CD4-positive, alpha-beta T cell treated with Interleukin-21 for 1 hour (primary cell): Measurements from ENCODE around the gene SEZ6L.
A peak's percentile ranks its signal among the peaks of the same experiment; 100 is the strongest.

ENCODE experiments used
- DNase-seq: peaks from one replicate; pipeline ENCODE4 v3.0.0-alpha.2; 2020

Gene SEZ6L

GRCh38 chr22:26303475-26303874 is 134.2 kb downstream of the SEZ6L start:
- DNase-seq: no peak

GRCh38 chr22:26304730-26305129 is 135.5 kb downstream of the SEZ6L start:
- no peak for DNase-seq

- DNase-seq: no peak
Observed at GRCh38 chr22:26308467-26308866, 139.2 kb downstream of the SEZ6L start.

DNA sequence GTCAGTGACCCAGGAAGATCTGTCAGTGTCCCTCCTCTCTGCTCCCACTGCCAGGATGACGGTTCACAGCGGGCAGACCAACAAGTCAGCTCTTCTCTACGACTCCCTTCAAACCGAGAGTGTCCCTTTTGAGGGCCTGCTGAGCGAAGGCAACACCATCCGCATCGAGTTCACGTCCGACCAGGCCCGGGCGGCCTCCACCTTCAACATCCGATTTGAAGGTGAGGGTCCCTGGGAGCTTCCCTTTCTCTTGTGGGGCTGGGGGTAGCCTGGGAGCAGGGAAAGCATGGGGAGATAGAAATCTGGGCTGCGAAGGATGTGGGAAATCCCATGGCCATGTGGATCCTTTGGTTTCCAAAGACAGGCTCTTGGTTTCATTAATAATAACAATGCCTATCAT is 141.4 kb downstream of the SEZ6L start:
- DNase-seq: no peak

DNA sequence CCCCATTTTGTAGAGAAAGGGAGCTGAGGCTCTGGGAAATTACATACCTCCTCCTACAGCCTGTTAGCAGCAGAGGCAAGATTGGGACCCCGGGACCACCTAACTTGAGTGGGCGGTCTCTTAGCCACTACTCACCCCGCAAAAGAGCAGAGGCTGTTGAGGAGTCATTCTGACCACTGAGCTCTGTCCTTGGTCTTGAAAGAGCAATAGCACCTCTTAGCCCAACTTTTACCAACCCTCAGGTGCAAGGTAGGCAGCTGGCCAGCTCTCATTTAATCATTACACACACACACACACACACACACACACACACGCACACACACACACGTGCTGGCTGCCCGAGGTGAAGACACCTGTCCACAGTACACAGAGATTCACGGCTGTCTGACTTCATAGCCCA is 144.0 kb downstream of the SEZ6L start:
- DNase-seq: no peak

- DNase-seq: no peak
Observed at GRCh38 chr22:26314171-26314570, 144.9 kb downstream of the SEZ6L start.

DNA sequence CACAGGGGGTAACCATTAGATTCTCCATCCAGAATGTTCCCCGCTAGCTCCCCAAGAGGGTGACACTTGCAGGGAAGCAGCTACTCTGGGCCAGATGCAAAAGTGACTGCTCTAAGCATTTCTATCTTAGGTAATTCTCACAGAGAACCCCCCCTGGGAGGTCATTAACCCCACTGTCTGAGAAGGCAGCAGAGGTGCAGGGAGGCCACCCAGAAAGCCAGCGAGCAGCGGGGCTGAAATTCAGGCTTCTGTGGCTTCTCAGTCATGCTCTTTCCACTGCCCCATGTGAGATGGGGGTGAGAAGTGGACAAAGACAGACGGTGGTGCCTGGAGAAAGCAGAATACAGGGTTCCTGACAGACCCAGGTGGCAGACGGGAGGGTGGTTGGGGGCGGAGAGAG is 145.4 kb downstream of the SEZ6L start:
- no peak for DNase-seq

GRCh38 chr22:26316732-26317285 is 147.5 kb downstream of the SEZ6L start:
- no peak for DNase-seq

- DNase-seq: no peak
Observed at GRCh38 chr22:26318975-26319374, 149.7 kb downstream of the SEZ6L start.

- no peak for DNase-seq
Observed at GRCh38 chr22:26320447-26320846, 151.2 kb downstream of the SEZ6L start.

DNA sequence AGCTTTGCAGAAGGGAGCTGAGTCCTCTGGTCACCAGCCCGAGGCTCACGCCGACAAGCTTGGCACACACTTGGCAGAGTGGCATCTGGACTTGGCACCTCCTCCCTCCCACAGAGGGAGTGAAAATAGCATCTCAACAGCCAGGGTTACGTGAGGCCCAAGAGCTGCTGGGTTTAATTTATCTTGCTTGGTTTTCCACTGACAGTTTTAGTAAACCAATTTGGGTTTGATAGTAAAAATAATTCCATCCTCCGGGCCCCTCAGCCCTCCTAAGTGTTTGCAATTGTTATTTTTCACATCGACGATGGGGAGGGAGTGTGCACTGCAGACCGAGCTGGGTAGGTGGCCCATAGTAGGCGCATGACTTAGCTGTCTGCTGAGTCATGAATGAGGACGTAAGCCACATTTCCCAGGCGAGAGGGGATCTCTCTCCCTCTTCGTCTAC is 152.2 kb downstream of the SEZ6L start:
- no peak for DNase-seq

DNA sequence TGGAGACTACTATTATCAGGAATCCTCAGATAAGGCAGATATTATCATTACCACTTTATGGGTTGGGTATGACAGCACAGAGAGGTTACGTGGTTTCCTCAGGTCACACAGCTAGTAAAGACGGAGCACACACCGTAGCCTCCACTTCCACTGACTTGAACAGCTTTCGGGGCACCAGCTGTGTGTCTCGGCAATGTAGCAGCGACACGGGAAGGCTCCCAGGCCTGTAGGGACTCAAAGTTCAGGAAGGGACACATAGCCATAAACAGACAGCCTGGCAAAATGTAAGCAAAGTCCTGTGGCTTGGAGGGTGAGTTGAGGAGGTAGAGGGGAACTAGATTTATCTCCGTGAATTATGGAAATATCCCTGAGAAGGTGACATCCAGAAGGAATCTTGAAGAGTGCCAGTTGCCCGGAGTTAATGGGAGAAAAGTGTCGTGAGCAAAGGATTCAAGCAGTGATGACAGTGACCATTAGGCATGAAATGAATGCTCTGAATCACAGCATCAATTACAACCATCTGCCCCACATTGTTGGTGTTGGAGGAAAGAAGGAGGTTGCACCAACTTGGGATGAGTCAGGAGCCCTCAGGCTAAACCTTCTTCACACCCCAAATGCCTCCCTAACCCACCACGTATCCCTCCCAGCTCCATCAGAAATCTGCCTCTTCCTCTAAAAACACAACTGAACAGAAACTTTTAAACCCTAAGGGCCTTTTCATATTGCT is 153.1 kb downstream of the SEZ6L start:
- no peak for DNase-seq

DNA sequence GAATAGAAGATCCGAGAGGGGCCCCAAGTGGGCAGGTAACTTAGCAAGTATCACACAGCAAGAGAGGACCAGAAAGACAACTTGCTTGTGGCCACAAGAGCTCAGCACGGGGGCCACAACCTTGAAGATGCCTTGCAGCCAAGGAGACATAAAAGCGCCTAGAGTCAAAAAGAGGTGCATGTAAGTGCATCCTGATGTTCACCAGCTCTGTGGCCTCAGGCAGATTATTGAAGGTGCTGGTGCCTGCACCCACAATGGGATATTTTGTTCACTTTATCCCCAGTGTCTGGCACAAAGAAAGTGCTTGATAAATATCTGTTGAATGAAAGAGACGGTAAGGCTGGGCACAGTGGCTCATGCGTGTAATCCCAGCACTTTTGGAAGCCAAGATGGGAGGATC is 153.8 kb downstream of the SEZ6L start:
- DNase-seq: no peak

- no peak for DNase-seq
Observed at GRCh38 chr22:26324150-26324549, 154.9 kb downstream of the SEZ6L start.

GRCh38 chr22:26325641-26326040 is 156.4 kb downstream of the SEZ6L start:
- no peak for DNase-seq

GRCh38 chr22:26326803-26327202 is 157.5 kb downstream of the SEZ6L start:
- DNase-seq: no peak

GRCh38 chr22:26327306-26327705 is 158.0 kb downstream of the SEZ6L start:
- DNase-seq: no peak

GRCh38 chr22:26328221-26328620 is 159.0 kb downstream of the SEZ6L start:
- no peak for DNase-seq

DNA sequence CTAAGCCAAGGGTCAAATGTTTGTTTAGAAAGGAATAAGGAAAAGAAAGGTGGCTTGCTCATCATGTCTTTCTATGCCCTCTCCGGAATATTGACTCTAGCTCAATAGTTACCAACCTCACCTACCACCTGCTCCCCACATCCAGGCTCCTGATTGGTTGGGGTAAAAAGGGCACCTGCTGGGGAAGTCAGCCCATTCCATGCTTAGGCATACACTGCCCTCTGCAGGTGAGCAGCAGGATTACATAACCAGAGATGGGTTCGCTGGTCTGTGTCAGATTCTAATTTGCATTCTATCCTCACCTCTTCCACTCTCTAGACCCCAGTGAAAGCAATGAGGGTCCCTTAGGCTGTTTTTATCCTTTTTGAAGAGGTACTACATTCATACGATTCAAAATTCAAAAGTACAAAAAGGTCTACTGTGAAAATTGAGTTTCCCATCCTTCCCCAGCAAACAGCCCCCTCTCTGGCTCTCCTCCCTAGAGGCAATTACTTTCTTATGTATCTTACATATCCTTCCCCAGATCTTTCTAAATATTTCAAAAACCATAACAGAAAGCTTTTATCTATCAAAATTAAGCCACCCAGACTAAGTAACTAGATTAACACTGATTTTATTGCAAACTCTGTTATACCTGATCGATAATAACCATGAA is 161.8 kb downstream of the SEZ6L start:
- peak; percentile 58 for DNase-seq

- no peak for DNase-seq
Observed at GRCh38 chr22:26333088-26333800, 164.0 kb downstream of the SEZ6L start.

- DNase-seq: no peak
Observed at GRCh38 chr22:26334232-26334631, 165.0 kb downstream of the SEZ6L start.

DNA sequence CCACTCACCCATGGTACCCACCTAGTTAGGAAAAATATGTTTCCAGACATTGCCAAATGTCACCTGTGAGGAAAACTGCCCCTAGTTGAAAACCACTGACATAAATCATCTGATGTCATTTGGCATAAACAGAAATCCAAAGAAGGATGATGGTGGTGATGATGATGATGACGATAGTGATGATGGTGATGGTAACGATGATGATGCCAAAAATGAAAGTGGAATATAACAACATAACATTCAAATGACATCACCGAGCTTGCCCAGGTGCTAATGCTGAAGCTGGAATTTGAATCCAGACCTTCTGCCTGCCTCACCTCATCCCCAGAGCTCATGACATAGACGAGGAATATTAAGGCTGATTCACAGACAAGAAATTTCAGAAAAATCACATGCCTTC is 167.5 kb downstream of the SEZ6L start:
- DNase-seq: no peak

- no peak for DNase-seq
Observed at GRCh38 chr22:26339755-26340154, 170.5 kb downstream of the SEZ6L start.
